K562 treated with DMSO at 1 percent for 12 hours (cell line): ENCODE data around the gene MRGPRE. TPM values are rescaled to one million over a fixed set of nuclear protein-coding genes. Genes with fewer than 3 reads are reported as not detected.

Experiments
- total RNA-seq: library from RNA; unstranded; fragments of 300-600 nt; gene quantifications from 2 replicates; pipeline ENCODE4 v1.2.3, GENCODE V29; 2022; ENCODE audit not compliant: insufficient read depth

The MRGPRE gene, protein sequence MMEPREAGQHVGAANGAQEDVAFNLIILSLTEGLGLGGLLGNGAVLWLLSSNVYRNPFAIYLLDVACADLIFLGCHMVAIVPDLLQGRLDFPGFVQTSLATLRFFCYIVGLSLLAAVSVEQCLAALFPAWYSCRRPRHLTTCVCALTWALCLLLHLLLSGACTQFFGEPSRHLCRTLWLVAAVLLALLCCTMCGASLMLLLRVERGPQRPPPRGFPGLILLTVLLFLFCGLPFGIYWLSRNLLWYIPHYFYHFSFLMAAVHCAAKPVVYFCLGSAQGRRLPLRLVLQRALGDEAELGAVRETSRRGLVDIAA
- total RNA-seq, result not detected in 2 replicates

DNA sequence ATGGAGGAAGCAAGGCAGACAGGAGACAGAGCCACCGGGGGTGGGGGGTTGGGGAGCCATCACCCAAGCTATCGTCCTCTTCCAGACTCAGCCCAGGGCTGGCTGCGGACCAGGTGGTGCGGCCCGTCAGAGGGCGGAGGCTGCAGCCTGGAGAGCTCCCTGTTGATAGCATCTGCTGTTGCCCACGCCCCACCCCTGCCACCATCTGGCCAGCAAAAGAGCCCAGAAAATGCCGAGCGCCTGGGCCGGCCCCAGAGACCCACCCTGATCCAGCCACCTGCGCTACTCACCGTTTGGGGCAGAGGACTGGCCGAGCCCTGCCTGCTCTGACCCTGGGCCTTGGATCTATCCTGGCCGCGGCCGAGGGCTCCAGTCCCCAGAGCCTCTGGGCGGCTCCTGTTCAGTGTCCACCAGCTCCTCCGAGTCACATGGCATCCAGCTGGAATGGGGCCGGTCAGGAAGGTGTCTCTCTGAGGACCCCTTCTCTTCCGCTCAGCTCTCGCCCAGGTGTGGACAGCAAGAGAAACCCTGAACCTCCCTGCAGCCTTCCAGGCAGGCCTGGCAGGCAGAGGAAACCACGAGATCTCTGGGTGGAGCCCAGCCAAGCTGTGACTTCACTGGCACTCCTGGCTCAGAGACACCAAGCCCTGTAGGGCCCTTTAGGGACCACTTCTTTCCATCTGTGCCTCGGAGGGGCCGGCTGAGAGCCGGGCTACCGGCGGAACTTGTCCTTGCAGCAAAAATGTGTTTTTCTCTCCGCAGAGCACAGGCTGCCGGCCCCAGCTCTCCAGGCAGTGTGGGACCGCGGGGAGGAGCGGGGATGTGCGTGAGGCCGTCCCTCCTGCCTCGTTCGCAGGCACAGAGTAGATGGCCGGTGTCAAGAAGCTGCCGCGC is at the start of gene MRGPRE:
MRGPRE (minus strand) TSS at position 567 of the 894 bp plus-strand sequence. CDS start 3,618 bp downstream, outside the sequence.

DNA sequence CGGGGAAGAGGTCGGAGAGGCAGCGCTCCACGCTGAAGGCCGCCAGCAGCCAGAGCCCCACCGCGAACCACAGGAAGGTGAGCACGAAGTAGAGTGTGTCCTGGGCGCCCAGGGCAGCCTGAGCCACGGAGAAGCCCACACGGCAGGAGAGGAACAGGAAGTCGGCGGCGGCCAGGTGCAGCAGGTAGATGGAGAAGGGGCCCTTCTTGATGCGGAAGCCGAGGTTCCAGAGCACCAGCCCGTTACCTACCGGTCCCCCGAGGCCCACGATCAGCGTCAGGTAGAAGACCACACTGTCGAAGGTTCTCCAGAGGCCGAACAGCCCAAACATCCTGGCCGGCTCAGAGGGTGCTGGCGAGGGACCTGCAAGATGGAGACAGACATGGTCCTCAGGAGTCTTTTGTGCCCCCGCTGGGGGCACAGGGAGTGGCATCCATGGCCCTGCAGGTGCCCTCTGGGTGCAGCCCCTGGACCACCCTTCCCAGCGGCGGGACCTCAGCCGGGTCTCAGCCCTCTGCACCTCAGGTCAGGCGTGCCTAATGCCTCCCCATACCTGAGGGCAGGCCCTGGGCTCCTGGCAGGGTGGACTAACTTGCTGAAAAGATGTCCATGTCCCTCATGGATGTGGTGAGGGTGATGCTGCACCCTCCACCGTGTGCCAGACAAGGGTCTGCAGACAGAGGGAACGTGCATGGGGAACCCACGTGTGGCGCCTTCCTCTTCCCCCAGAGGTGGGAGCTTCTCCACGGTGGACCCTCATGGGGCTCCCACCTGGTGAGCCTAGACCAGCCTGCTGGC is 13.5 kb downstream of the MRGPRE start, which contains the start of gene MRGPRG:
MRGPRG (minus strand) TSS at position 331 of the 798 bp plus-strand sequence; CDS start at position 331, 0 bp downstream.

Other genes with a start within 250 kb of the MRGPRE start
- 87.8 and 131 TPM in 2 replicates for gene NAP1L4, start 240.1 kb downstream of the MRGPRE start, total RNA-seq
- gene CARS1, start 175.0 kb downstream of the MRGPRE start, total RNA-seq, result 121 and 183 TPM in 2 replicates
- 9.1 and 10.6 TPM in 2 replicates for gene OSBPL5, start 67.1 kb downstream of the MRGPRE start, total RNA-seq
- gene MRGPRG, start 13.6 kb downstream of the MRGPRE start, total RNA-seq, result not detected in 2 replicates
- gene ZNF195, start 146.7 kb upstream of the MRGPRE start, total RNA-seq, result 8.8 and 21.0 TPM in 2 replicates